HFFc6 (cell line): Measurements from ENCODE around the gene SLC15A5. TPM values are rescaled to one million over a fixed set of nuclear protein-coding genes. Genes with fewer than 3 reads are reported as not detected.

Experiments
- DNase-seq: peaks from one replicate; pipeline ENCODE4 v3.0.0-alpha.2; 2018
- H3K27ac Mint-ChIP-seq: 2 replicates; pipeline ENCODE4 v1.8.0; 2020; ENCODE audit warnings: mild to moderate bottlenecking, mixed read lengths
- H3K27me3 Mint-ChIP-seq: 2 replicates; pipeline ENCODE4 v1.8.0; 2021; ENCODE audit warnings: mild to moderate bottlenecking, moderate library complexity, mixed read lengths; ENCODE audit not compliant: insufficient read depth
- H3K36me3 Mint-ChIP-seq: 2 replicates; pipeline ENCODE4 v1.8.0; 2021; ENCODE audit warnings: low read depth, mixed read lengths
- H3K4me1 Mint-ChIP-seq: 2 replicates; pipeline ENCODE4 v1.8.0; 2020; ENCODE audit warnings: low read depth, mixed read lengths
- H3K4me3 Mint-ChIP-seq: 2 replicates; pipeline ENCODE4 v1.8.0; 2020; ENCODE audit warnings: mild to moderate bottlenecking, moderate library complexity, mixed read lengths
- H3K9me3 Mint-ChIP-seq: 2 replicates; pipeline ENCODE4 v1.8.0; 2020; ENCODE audit warnings: mild to moderate bottlenecking, mixed read lengths
- CTCF ChIP-seq: fragments of 200-600 bp; sonication (generic); IDR thresholded peaks from 2 replicates; pipeline ENCODE4 v1.5.0; 2021; ENCODE audit warnings: antibody characterized with exemption, mild to moderate bottlenecking
- total RNA-seq, 6 experiments: library from RNA; stranded (reverse); fragmentation: NEBNext Ultra II Directional; extraction: Animal tissue kit (Norgen Biotek cat#: 25700); gene quantifications; 2 replicates in 1 of 6; 3 replicates in 5 of 6; pipeline ENCODE4 v1.2.3, GENCODE V29; 2021

The SLC15A5 gene
- total RNA-seq, 6 experiments from 2014 or later = not detected

- H3K4me1 Mint-ChIP-seq = no peaks in the 10 kb centered on the region
- no peak for DNase-seq
- no peak for TF ChIP-seq CTCF
- no peaks in the 10 kb centered on the region for H3K36me3 Mint-ChIP-seq
- no peak overlapping the region for H3K27ac Mint-ChIP-seq
- H3K27me3 Mint-ChIP-seq = peaks cover 2% of the 10 kb centered on the region; the same call in 1 of the 2 replicates
- H3K4me3 Mint-ChIP-seq = no peak overlapping the region
- no peaks in the 10 kb centered on the region for H3K9me3 Mint-ChIP-seq
These were observed 7.5 kb downstream of the SLC15A5 start for GRCh38 chr12:16269946-16270345.

GRCh38 chr12:16266085-16266484 lies 11.4 kb downstream of the SLC15A5 start:
- Mint-ChIP-seq H3K27me3 (peaks cover 4% of the 10 kb centered on the region; the same call in 1 of the 2 replicates), H3K4me3 (no peak overlapping the region), H3K4me1 (no peaks in the 10 kb centered on the region), H3K9me3 (no peaks in the 10 kb centered on the region), H3K36me3 (no peaks in the 10 kb centered on the region), H3K27ac (no peak overlapping the region)
- no peak for TF ChIP-seq CTCF
- no peak for DNase-seq

- TF ChIP-seq CTCF = no peak
- Mint-ChIP-seq H3K27ac (no peak overlapping the region), H3K4me1 (no peaks in the 10 kb centered on the region), H3K4me3 (no peak overlapping the region), H3K27me3 (peaks cover 4% of the 10 kb centered on the region; the same call in 1 of the 2 replicates), H3K36me3 (no peaks in the 10 kb centered on the region), H3K9me3 (no peaks in the 10 kb centered on the region)
- DNase-seq = no peak
These were observed 15.5 kb downstream of the SLC15A5 start for GRCh38 chr12:16261944-16262475.

- Mint-ChIP-seq H3K27me3 (peaks cover 2% of the 10 kb centered on the region; the same call in 1 of the 2 replicates), H3K27ac (no peak overlapping the region), H3K4me1 (no peaks in the 10 kb centered on the region), H3K36me3 (no peaks in the 10 kb centered on the region), H3K4me3 (no peak overlapping the region), H3K9me3 (no peaks in the 10 kb centered on the region)
- no peak for DNase-seq
- TF ChIP-seq CTCF = no peak
These were observed 17.3 kb downstream of the SLC15A5 start for GRCh38 chr12:16260206-16260605.

- no peak overlapping the region for H3K27ac Mint-ChIP-seq
- no peaks in the 10 kb centered on the region for H3K4me1 Mint-ChIP-seq
- no peaks in the 10 kb centered on the region for H3K36me3 Mint-ChIP-seq
- DNase-seq = no peak
- TF ChIP-seq CTCF = no peak
- H3K27me3 Mint-ChIP-seq = peaks cover 2% of the 10 kb centered on the region; the same call in 1 of the 2 replicates
- no peaks in the 10 kb centered on the region for H3K9me3 Mint-ChIP-seq
- H3K4me3 Mint-ChIP-seq = no peak overlapping the region
These were observed 18.5 kb downstream of the SLC15A5 start for GRCh38 chr12:16258963-16259362.

- TF ChIP-seq CTCF = no peak
- no peaks in the 10 kb centered on the region for H3K9me3 Mint-ChIP-seq
- no peaks in the 10 kb centered on the region for H3K36me3 Mint-ChIP-seq
- peaks cover 3% of the 10 kb centered on the region for H3K27me3 Mint-ChIP-seq
- no peaks in the 10 kb centered on the region for H3K4me1 Mint-ChIP-seq
- no peak for DNase-seq
- H3K4me3 Mint-ChIP-seq = no peak overlapping the region
- H3K27ac Mint-ChIP-seq = no peak overlapping the region
These were observed 31.2 kb downstream of the SLC15A5 start for GRCh38 chr12:16246264-16246663.
